ENCODE measurements around the gene CCL18. TPM values are rescaled to one million over a fixed set of nuclear protein-coding genes. Genes with fewer than 3 reads are reported as not detected.

CCL18 gene
- total and polyA plus RNA-seq, 2 of the 8 experiments (the other 6 are each of a cell fraction or from before 2014, with no cell fraction given) = not detected

- TF ChIP-seq TAF7 (optimal IDR thresholded peaks at IDR 0.05; ENCODE audit: borderline replicate concordance, low read depth, low read length) (no peak), ASH2L (IDR thresholded peaks at IDR 0.05; ENCODE audit: low read length) (no peak)
These were observed 26.1 kb downstream of the CCL18 start, which contains the start of gene CCL3 (continued) for GRCh38 chr17:36089888-36090836.

Measured in H1 (cell line).